Peyer's patch (tissue), 4 donors: Measurements from ENCODE around the gene HADHB. TPM values are rescaled to one million over a fixed set of nuclear protein-coding genes. Genes with fewer than 3 reads are reported as not detected.
"Not testable (repeated sequence)": the region's sequence is repeated elsewhere in the genome, so short reads cannot be mapped to it uniquely, and the experiment has no call there.

ENCODE experiments used
- DNase-seq, 3 donors: peaks; one replicate each; pipeline ENCODE4 v3.0.0-alpha.2; 2017 to 2019
- H3K27ac ChIP-seq, 4 donors: fragments of 200-600 bp; sonication (generic); one replicate each; pipeline ENCODE4 v1.5.1; 2016 to 2019
- H3K27me3 ChIP-seq, 2 donors: fragments of 200-600 bp; sonication (generic); one replicate each; pipeline ENCODE4 v1.5.1; 2019
- H3K36me3 ChIP-seq, 3 donors: fragments of 200-600 bp; sonication (generic); one replicate each; pipeline ENCODE4 v1.5.1; 2016 to 2019
- H3K4me1 ChIP-seq, 4 donors: fragments of 200-600 bp; sonication (generic); one replicate each; pipeline ENCODE4 v1.5.1; 2016 to 2019
- H3K4me3 ChIP-seq, 4 donors: fragments of 200-600 bp; sonication (generic); 1 replicate in 3 of 4; 2 replicates in 1 of 4; pipeline ENCODE4 v1.5.1; 2016 to 2019; ENCODE audit warnings: mild to moderate bottlenecking in 1 of 4
- H3K9me3 ChIP-seq, 4 donors: fragments of 200-600 bp; sonication (generic); one replicate each; pipeline ENCODE4 v1.5.1; 2016 to 2019; ENCODE audit warnings: mild to moderate bottlenecking in 1 of 4
- CTCF ChIP-seq, 6 experiments: fragments of 450-650 bp in 4 of 6; fragments of 200-600 bp in 2 of 6; sonication (generic) in 1 of 6; IDR thresholded peaks; one replicate each; pipeline ENCODE4 v1.5.1; 2017 to 2019; ENCODE audit warnings: antibody characterized with exemption in 6 of 6, mild to moderate bottlenecking in 3 of 6, moderate library complexity in 1 of 6
- POLR2A ChIP-seq, 2 donors: fragments of 450-650 bp; IDR thresholded peaks; one replicate each; pipeline ENCODE4 v1.5.1; 2017; ENCODE audit warnings: antibody characterized with exemption in 2 of 2, mild to moderate bottlenecking in 2 of 2, moderate library complexity in 2 of 2
- total RNA-seq, 4 donors: library from RNA; depleted of rRNA; stranded (reverse); fragments of >200 nt; gene quantifications; one replicate each; pipeline ENCODE4 v1.1.0, GENCODE V29; 2016

The HADHB gene
- total RNA-seq, 4 donors from 2014 or later: 120 to 413 (median 251) TPM

- no peak for TF ChIP-seq POLR2A (IDR thresholded peaks at IDR 0.05)
- no peak for TF ChIP-seq CTCF (IDR thresholded peaks at IDR 0.05)
- H3K9me3 ChIP-seq: no peaks in the 10 kb centered on the region
- H3K27me3 ChIP-seq: no peaks in the 10 kb centered on the region
- H3K27ac ChIP-seq: no peak overlapping the region
- DNase-seq: no peak
- no peaks in the 10 kb centered on the region for H3K4me1 ChIP-seq
- no peaks in the 10 kb centered on the region for H3K36me3 ChIP-seq
- H3K4me3 ChIP-seq: no peak overlapping the region
Observed at GRCh38 chr2:26316845-26317244, 72.1 kb downstream of the HADHB start.

GRCh38 chr2:26317377-26318105 is 72.8 kb downstream of the HADHB start:
- Histone ChIP-seq H3K4me3 (no peak overlapping the region), H3K27me3 (no peaks in the 10 kb centered on the region), H3K36me3 (no peaks in the 10 kb centered on the region), H3K9me3 (no peaks in the 10 kb centered on the region), H3K4me1 (no peaks in the 10 kb centered on the region), H3K27ac (no peak overlapping the region)
- DNase-seq: no peak
- TF ChIP-seq POLR2A (IDR thresholded peaks at IDR 0.05) (no peak), CTCF (IDR thresholded peaks at IDR 0.05) (no peak)

GRCh38 chr2:26318950-26319349 is 74.2 kb downstream of the HADHB start:
- no peak overlapping the region for H3K4me3 ChIP-seq
- no peaks in the 10 kb centered on the region for H3K27me3 ChIP-seq
- TF ChIP-seq CTCF (IDR thresholded peaks at IDR 0.05) (no peak), POLR2A (IDR thresholded peaks at IDR 0.05) (no peak)

GRCh38 chr2:26324479-26324878 is 79.7 kb downstream of the HADHB start:
- H3K36me3 ChIP-seq, H3K27me3 ChIP-seq, H3K4me3 ChIP-seq, H3K4me1 ChIP-seq, H3K9me3 ChIP-seq, DNase-seq, H3K27ac ChIP-seq: not testable (repeated sequence)

More at GRCh38 chr2:26318950-26319349, 74.2 kb downstream of the HADHB start:
- H3K36me3 ChIP-seq: no peaks in the 10 kb centered on the region
- DNase-seq: no peak
- no peaks in the 10 kb centered on the region for H3K9me3 ChIP-seq
- no peak overlapping the region for H3K27ac ChIP-seq
- no peaks in the 10 kb centered on the region for H3K4me1 ChIP-seq

GRCh38 chr2:26324903-26325302 is 80.2 kb downstream of the HADHB start:
- H3K4me1 ChIP-seq: no peaks in the 10 kb centered on the region
- TF ChIP-seq CTCF (IDR thresholded peaks at IDR 0.05) (no peak), POLR2A (IDR thresholded peaks at IDR 0.05) (no peak)
- no peaks in the 10 kb centered on the region for H3K36me3 ChIP-seq
- H3K9me3 ChIP-seq: no peaks in the 10 kb centered on the region
- H3K27ac ChIP-seq: no peak overlapping the region
- no peaks in the 10 kb centered on the region for H3K27me3 ChIP-seq
- H3K4me3 ChIP-seq: no peak overlapping the region
- no peak for DNase-seq

GRCh38 chr2:26325851-26326250 is 81.1 kb downstream of the HADHB start:
- TF ChIP-seq POLR2A (IDR thresholded peaks at IDR 0.05): no peak
- TF ChIP-seq CTCF (IDR thresholded peaks at IDR 0.05): no peak
- no peaks in the 10 kb centered on the region for H3K36me3 ChIP-seq
- no peaks in the 10 kb centered on the region for H3K4me1 ChIP-seq
- H3K27ac ChIP-seq: no peak overlapping the region
- H3K27me3 ChIP-seq: no peaks in the 10 kb centered on the region
- H3K4me3 ChIP-seq: no peak overlapping the region
- no peak for DNase-seq
- H3K9me3 ChIP-seq: no peaks in the 10 kb centered on the region
